HG03378 (cell line): ENCODE results near the gene C11orf98.
"Not testable (repeated sequence)": the region's sequence is repeated elsewhere in the genome, so short reads cannot be mapped to it uniquely, and the experiment has no call there.

ENCODE experiments used
- ATAC-seq: cut with Tn5 transposase; IDR thresholded peaks from one replicate; pipeline ENCODE4 v1.9.1; 2021; ENCODE audit warnings: mild to moderate bottlenecking, moderate library complexity; ENCODE audit not compliant: unreplicated experiment

Gene C11orf98

DNA sequence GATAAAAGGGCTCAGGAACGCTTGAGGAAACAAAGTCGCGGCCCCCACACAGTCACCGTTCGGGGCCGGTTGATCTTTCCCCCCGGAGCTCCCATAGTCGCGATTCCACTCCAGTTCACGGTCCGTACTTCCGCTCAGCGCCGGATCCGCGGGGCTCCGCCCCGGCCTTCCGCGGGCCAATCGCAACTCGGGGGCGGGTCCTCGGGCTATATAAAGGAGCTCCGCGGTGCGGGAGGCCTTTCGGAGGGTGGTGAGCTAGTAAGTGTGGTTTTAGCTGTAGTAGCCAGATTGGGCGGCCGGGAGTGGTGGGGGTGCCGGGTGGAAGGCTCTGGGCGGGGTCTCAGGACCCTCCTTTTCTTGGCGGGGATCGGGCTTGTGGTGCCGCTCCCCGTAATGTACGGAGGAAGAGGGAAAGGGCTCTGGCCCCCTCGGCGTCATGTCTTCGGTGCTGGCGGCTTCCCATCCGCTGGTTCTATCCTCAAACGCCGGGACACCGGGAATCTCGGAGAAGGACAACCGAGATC lies at the start of gene C11orf98, which contains the start of gene CSKMT:
C11orf98 (minus strand) TSS at position 136 of the 524 bp plus-strand sequence; CDS start at position 95, 41 bp downstream.
CSKMT (plus strand) TSS at position 238 of the 524 bp plus-strand sequence. CDS start 568 bp downstream, outside the sequence.
- ATAC-seq, result peak; percentile 75

- ATAC-seq, result no peak
These were observed 48.3 kb upstream of the C11orf98 start for GRCh38 chr11:62713343-62713742.

DNA sequence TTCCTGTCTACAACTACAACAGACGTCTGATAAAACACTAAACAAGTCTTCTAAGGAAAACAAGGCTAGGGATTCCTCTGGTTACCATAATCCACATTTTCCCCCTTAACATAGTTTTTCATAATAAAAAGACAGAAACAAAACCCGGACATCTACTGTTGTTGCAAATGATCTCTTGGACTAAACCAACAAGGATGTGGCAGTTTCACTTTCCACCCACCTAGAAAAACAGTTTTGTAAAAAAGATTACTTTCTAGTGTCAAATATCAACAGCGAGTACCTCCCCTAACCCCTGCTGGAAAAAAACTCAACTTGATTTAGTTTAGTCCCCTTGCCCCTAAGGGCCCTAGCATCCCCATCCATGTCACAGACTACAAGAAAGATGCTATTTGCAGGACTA lies 47.9 kb upstream of the C11orf98 start:
- ATAC-seq, result no peak

GRCh38 chr11:62712276-62712812 lies 47.3 kb upstream of the C11orf98 start:
- no peak for ATAC-seq

DNA sequence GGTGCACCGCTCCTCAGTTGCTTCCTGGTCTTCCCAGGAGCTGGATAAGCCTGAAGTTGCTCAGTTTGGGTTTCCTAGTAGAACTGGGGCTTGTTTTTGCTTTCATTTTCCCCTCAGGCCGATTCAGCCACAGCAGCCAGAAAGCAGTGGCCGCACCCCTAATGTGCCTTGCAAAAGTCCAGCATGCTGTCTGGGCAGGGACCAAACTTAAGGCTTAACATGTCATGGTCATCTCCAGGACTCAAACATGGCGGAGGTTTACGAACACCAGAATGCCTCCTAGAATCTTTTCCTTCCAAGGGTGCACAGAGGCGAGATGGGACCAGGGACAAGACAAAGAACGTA lies 45.0 kb upstream of the C11orf98 start:
- no peak for ATAC-seq

- peak; percentile 61 for ATAC-seq
These were observed 44.4 kb upstream of the C11orf98 start for GRCh38 chr11:62709247-62710000.

GRCh38 chr11:62708793-62709192 lies 43.8 kb upstream of the C11orf98 start:
- ATAC-seq, result no peak

DNA sequence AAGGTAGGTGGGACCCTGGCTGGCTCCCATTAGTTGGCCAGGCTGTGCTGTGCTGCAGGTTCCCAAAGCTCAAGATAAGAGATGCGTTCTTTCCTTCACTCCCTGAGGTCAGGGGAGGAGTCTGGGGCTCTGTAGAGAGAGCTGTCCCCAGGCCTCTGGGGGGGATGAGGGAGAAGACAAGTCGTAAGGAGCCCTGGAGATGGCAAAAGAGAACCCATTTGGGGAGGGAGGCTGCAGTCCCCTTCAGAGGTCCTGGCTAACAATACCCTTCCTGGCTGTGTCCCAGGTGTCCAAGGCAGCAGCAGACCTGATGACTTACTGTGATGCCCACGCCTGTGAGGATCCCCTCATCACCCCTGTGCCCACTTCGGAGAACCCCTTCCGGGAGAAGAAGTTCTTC lies 43.4 kb upstream of the C11orf98 start:
- ATAC-seq, result no peak

- ATAC-seq, result no peak
These were observed 42.4 kb upstream of the C11orf98 start, which contains the start of the genes BSCL2 and GNG3 for GRCh38 chr11:62707277-62707861. TSS of gene BSCL2 (minus strand) at chr11:62707424. CDS start at chr11:62707195, 229 bp downstream. TSS of gene GNG3 (plus strand) at chr11:62707676. CDS start at chr11:62708296, 620 bp downstream.

- ATAC-seq, result no peak
These were observed 41.8 kb upstream of the C11orf98 start for GRCh38 chr11:62706850-62707247.

DNA sequence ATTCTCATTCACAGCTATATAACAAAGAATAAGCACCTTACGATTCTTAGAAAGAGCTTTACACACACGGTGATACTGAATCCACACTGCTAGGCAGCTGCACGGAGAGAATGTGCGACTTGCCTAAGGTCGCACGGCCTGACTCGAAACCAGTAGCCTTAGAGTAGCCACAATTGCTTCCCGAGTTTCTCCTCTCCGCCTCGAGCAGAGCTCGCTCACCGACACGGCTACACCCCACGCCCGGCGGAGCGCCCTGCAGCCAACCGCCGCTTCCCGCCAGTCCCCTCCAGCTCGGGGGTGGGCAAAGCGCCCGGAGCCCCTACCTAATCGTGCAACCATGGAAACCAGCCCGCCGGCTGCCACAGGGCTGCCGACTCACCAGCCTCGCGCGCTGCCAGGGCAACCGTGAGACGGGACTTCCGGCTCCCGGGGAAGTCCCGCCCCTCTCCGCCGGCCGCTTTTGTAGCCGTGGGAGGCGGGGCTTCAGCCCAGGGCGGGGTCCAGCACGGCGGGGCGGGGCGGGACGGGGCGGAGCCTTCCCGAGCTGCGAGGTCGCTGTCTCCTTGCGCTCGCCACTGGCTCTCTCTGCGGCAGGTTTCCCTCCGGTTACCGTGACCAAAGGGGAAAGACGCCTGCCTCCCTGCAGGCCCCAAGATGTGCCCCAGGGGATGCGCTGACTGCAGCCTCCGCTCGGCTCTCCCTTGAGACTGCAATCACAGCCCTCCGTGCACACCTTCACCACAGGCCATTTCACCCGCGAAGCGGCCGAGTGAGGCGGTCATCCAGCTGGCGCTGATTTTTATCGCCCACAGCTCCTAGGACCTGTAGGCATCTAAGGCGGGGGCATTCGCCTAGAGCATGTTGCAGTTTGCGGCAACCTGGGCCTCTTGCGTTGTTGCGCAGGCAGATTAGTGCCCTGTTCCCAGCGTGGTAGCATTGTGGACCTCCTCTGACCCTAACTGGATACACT lies 41.2 kb upstream of the C11orf98 start:
- no peak for ATAC-seq

- no peak for ATAC-seq
These were observed 40.4 kb upstream of the C11orf98 start for GRCh38 chr11:62705413-62705812.

DNA sequence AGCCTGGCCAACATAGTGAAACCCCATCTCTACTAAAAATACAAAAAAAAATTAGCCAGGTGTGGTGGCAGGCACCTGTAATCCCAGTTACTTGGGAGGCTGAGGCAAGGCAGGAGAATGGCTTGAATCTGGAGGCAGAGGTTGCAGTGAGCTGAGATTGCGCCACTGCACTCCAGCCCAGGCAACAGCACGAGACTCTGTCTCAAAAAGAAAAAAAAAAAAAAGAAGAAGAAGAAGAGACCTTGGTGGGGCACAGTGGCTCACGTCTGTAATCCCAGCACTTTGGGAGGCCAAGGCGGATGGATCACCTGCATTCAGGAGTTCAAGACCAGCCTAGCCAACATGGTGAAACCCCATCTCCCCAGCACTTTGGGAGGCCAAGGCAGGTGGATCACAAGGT lies 38.9 kb upstream of the C11orf98 start:
- ATAC-seq, result not testable (repeated sequence)

GRCh38 chr11:62702246-62702645 lies 37.2 kb upstream of the C11orf98 start:
- ATAC-seq, result no peak

DNA sequence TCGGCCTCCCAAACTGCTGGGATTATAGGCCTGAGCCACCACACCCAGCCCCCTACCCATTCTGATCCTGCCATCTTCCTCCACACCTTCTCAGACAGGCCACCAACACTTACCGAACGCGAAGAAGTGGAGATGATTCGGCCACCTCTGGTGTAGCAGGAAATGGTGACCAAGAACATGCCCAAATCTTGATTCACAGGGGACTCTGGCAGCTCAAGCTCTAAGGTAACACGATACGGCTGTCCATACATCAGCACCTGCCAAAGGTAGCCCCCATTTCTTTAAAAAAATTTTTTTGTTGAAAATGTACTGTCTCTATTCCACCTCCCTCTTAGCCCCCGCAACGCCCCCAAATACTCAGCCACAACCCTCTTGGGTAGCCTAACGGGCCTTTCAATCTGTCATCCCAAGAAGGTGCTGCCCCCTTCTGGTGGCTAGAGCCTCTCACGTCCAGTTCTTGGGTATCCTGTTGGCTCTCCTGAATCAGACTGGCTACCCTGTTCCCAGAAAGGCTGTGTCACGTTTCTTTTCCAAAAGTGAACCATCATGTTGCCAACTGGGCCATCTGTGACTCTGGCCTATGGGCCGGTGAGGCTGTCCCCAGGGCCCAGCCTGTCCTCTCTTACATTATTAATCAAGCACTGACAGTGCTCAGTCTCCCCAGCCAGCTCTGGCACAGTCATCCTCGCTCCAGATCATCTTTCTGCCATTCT lies 29.6 kb upstream of the C11orf98 start:
- ATAC-seq, result no peak

GRCh38 chr11:62693624-62694023 lies 28.6 kb upstream of the C11orf98 start:
- ATAC-seq, result not testable (repeated sequence)

- no peak for ATAC-seq
These were observed 24.6 kb upstream of the C11orf98 start, which contains the start of gene LRRN4CL for GRCh38 chr11:62689421-62690183. TSS of gene LRRN4CL (minus strand) at chr11:62689530. CDS start at chr11:62688508, 1,022 bp downstream.

DNA sequence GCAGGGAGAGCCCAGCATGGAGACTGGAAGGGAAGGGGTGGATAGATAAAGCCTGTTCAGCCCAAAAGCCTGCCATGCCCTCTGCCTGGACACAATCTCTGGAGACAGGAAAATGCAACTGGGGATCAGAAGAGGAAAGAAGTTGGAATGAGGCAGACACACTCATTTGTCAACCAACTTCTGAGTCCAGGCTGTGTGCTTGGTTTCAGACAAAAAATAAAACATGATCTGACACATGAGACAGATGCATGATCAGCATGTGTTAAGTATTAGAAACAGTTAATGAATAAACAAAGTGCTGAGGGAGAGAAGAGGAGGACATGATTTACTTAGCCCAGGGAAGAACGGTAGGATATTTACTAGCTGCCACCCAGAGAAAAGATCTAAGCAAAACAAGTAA lies 23.5 kb upstream of the C11orf98 start:
- ATAC-seq, result no peak
